CD4-positive, alpha-beta T cell treated with Interleukin-6 for 4 hours (primary cell): ENCODE measurements around the gene KLHL18.
"Not testable (repeated sequence)": the region's sequence is repeated elsewhere in the genome, so short reads cannot be mapped to it uniquely, and the experiment has no call there.

ENCODE experiments used
- DNase-seq: peaks from one replicate; pipeline ENCODE4 v3.0.0-alpha.2; 2020; ENCODE audit warnings: mixed read lengths

Gene KLHL18

DNA sequence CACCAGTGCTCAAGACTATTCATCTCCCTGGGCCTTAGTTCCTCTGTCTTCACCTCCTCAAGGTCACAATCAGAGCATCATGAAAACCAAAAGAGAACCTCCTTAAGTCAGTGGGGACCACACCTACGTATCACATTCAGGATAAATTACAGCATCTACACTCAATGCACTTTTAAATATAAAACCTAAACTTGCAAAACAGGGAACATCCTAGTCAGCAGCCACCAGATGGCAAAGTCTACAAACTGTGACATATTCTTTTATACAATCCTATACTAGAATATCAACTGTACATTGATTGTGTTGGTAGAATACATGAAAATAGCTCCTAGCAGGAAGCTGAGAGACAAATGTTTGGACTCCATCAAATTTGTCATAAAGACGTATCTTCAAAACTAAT, 8.1 kb upstream of the KLHL18 start:
- DNase-seq, result no peak

DNA sequence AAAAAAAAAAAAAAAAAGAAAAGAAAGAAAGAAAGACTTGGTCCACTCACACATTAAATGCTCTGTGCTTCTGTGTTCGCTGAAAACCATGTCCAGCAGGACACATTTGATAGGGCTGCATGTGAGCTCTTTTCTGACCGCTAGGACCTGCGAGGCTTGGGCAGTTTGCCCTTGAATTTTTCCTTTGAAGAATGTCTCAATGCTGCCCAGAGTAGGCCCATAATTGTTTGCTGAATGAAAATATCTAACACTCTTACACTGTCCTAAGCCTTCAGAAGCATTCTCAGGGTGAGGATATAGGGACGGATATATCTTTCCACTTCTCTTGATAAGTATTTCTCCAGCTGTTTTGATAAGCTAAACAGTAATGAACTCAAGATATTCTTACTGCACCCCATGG, 6.2 kb upstream of the KLHL18 start:
- DNase-seq, result no peak

DNA sequence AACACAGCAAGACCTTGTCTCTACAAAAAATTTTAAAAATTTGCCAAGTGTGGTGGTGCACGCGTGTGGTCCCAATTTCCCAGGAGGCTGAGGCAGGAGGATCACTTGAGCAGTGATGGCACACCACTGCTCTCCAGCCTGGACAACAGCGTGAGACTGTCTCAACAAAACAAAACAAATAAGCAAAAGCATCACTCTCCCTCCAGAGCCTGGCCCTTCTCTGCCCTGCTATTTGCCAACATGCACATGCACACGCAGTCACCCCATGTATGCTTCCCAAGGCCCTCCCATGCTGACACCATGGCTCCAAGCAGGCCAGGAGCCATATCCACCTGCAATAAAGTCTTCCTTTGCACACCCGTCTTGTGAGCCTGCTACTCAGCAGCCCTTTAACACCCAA, 2.2 kb upstream of the KLHL18 start:
- no peak for DNase-seq

DNA sequence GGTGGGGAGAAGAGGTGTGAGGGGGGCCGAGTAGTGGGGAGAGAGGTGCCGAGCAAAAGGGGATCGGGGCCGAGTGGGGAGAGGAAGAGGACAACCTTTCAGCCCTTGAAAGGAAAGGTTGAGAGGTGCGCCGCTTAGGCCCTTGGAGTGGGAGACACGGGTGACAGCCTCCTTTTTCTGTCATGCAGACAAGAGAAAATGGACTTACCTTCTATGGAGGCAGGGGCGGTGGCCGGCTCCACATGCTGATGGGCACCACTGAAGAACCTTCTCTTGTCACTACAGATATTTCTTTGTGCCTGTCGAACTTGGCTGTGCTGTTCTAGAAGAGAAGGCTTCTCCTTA, 421 bp downstream of the KLHL18 start:
- peak; percentile 30 for DNase-seq

DNA sequence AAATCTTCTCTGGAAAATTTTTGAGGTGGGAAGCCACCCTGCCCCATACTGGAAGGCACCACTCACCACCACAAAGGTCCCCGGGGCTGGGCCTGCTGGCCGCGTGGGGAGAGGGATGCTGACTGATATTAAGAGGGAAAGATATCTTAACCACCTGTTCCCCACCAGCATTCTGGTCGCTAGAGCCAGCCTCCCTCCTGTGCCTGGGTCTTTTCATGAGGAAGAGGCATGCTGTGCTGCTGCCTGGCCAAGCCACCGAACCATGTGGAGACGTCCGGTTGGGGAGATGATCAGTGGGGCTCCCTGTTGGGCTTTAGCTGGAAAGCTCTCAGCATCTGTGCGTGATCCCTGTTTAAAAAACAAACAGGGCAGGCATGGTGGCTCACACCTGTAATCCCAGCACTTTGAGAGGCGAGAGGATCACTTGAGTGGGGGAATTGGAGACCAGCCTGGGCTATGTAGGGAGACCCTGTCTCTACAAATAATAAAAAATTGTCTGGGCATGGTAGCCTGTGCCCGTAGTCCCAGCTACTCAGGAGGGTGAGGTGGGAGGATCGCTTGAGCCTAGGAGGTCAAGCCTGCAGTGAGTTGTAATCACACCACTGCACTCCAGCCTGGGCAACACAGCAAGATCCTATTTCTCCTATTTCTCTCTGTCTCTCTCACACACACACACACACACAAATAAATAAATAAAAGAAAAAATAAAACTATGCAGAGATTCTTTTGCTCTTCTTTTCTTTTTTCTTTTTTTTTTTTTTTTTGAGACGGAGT, 1.0 kb downstream of the KLHL18 start:
- peak; percentile 12 for DNase-seq

DNA sequence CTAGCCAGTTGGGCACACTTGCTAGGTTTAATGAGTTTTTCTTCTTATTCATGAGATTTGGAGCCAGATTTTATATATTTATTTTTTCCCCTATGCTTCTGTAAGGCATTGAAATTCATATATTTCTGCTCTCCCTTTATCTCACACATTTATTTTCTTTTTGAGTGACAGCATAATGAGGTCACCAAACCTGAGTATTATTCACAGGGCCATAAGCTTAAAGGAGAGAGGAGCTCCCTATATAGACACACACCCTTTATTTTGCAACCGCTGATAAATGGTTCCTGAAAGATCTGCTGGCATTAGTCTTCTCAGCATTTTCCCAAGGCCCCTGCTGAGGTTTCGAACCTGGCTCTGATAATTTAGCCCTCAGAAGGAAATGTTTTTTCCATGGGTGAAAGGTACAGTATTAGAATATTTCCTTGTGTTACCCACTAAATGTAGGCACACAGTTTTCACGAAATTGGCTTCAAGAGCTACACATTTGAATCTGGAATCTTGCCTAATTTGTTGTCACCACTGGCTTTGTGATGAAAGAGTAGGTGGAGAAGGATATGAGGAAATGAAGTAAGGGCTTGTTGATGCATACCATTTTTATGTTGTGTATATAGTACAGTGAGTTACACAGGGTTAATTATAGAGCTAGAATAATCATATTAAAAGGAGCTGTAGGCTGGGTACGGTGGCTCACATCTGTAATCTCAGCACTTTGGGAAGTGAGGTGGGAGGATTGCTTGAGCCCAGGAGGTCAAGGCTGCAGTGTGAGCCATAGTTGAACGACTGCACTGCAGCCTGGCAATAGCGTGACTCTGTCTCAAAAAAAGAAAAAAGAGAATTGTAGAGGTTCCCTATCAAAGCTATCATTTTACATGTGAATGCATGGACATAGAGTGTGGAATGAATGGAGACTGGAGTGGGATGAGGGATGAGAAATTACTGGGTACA, 6.5 kb downstream of the KLHL18 start:
- DNase-seq, result no peak

DNA sequence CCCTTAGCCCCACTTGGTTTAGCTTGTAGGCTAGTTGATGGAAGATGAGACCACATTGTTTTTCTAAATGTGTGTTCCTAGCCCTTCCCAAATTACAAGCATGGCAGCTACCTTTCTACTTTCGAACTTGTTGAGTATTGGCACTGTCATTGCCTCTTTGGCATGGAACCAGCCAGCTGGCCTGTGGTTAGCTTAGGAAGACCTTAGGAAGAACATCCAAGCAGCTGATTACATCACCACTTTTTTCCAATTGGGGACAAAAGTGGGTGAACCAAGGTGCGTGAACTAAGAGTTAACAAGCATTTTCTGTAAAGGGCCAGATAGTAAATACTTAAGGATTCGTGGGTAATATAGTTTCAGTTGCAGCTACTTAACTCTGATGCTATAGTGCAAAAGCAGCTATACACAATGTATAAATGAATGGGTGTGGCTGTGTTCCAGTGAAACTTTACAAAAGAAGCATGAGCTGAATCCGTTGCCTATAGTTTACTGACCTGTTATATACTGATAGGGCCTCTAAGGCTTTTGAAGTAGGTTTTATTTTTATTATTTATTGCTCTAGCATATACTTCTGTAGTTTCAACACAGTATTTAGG, 8.5 kb downstream of the KLHL18 start:
- DNase-seq, result no peak

DNA sequence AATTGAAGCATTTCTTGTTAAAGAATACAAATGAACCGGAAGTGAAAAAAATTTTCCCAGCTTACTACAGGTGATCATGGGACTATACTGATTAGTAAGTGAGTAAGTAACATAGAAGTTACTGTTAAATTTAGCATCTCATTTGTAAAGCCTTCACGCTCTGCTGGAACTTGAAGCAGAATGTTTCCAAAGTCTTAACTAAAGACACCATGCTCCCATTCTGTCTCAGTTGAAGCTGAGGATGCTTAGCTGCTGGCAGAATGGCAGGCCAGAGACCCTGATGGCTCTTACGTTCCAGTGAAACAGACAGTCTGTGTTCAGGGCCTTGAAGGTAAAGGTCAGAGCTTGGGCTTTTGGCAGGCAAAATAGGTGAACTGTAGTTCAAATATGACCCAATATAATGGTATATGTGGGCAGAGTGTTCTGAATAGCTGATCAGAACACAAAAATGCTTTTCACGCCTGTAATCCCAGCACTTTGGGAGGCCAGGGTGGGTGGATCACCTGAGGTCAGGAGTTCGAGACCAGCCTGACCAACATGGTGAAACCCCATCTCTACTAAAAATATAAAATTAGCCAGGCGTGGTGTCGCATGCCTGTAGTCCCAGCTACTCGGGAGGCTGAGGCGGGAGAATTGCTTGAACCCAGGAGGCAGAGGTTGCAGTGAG, 9.1 kb downstream of the KLHL18 start:
- not testable (repeated sequence) for DNase-seq

DNA sequence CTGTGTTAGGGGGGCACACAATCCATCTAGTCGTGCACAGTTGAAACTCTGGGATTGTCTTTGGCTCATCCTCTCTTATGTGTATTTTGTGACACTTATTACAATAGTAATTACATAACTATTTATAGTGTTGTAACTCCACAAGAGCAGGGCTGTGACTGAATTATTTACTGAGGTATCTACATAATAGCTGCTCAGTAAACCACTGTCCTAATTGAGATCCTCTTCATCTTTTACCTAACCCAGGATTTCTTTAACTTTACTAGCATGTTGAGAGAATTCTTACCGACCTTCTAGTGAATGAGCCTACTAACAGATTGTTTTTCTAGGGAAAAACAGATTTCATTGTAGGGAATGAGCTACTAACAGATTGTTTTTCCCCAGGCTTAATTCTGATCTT, 11.1 kb downstream of the KLHL18 start:
- DNase-seq, result no peak

DNA sequence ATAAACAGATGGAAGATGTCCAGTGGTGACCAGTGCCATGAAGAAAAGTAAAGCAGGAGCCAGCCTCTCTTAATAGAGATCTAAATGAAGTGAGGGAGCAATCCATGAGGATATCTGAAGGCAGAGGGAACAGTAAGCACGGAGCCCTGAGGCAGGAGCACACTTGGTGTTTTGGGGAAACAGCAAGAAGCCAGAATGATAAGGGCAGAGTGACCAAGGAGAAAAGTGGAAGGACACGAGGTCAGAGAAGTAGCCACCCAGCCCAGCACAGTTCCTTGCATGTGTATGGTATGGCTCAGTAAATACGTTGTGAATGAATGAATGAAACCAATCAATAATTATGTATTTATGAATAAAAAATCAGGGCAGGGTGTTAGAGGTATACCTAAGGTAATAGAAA, 11.6 kb downstream of the KLHL18 start:
- no peak for DNase-seq

DNA sequence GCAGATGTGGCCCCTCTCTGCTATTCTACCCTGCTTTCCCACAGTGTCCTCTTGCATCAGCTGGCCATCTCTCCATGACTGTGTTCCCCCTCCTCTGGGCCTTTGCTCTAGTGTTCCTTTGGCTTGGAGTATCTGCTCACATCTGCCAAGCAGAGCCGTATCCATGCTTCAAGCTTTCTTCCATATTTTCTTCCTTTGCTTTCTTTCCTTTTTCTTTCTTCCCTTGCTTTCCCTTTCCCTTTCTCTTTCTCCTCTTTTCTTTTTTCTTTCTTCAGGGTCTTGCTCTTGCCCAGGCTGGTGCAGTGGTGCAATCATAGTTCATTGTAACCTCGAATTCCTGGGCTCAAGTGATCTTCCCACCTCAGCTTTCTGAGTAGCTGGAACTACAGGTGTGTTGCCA, 12.6 kb downstream of the KLHL18 start:
- no peak for DNase-seq

DNA sequence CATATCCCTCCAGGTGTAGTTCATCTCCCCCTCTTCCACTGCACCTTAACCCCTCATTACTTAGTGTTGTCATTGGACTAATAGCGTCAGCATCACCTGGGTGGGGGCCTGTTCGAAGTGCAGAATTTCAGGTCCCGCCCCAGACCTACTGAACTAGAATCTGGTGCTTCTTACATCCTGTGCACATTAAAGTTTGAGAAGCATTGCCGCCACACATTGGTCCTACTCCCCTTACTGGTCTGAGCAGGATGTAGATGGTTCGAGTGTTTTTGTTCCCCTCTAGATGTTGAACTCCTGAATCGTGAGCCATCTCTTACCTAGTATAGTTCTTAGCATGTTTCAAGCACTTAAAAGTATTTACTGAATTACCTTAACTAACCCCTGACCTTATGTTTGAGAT, 13.2 kb downstream of the KLHL18 start:
- DNase-seq, result no peak

DNA sequence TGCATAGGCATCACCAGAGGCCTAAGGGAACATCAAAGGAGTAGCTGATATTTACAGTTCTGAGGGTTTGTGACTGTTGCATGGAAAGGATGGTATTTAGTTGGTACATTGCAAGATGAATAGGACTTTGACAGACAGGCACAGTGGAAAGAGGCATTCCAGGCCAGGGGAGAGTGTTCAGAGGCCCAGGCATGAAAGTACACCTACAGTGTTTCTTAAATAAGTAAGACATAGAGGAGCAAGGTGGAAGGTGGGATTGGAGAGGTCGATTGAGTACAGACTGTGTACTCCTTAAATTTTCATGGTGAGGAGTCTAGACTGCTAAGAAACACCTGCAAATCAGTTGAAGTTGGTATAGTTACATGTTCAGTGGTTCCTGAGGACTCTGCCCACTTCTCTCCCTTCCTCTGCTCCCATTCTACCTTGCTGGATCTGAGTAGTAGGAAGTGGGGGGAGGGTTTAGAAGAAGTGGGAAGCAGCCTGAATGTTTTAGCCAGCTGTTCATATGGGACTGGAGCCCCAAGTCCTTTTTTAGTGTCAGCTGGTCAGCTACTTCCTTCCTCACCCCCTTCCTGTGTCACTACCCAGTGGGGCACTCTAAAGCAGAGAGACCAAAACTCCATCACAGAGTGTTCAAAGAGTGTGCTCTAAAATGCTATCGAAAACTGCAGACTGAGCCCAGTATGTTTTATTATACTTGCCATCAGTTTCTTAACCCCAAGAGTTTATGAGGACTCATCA, 14.0 kb downstream of the KLHL18 start:
- DNase-seq, result no peak

DNA sequence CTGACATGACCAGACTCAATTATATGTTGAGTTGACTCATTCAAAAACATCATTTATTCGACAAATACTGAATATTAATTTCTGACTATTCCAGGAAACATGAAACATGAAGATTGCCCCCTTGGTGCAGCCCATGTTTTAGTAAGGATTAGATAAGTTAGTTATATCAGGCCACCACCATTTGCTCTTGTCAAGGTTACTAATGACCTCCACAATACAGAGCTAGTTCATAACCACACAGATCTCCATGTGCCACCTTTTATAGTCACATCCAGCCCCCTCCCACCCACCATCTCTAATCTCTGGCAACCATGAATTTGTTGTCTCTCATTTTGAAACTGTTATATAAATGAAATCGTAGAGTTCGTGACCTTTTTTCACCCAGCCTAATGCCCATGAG, 15.7 kb downstream of the KLHL18 start:
- no peak for DNase-seq

DNA sequence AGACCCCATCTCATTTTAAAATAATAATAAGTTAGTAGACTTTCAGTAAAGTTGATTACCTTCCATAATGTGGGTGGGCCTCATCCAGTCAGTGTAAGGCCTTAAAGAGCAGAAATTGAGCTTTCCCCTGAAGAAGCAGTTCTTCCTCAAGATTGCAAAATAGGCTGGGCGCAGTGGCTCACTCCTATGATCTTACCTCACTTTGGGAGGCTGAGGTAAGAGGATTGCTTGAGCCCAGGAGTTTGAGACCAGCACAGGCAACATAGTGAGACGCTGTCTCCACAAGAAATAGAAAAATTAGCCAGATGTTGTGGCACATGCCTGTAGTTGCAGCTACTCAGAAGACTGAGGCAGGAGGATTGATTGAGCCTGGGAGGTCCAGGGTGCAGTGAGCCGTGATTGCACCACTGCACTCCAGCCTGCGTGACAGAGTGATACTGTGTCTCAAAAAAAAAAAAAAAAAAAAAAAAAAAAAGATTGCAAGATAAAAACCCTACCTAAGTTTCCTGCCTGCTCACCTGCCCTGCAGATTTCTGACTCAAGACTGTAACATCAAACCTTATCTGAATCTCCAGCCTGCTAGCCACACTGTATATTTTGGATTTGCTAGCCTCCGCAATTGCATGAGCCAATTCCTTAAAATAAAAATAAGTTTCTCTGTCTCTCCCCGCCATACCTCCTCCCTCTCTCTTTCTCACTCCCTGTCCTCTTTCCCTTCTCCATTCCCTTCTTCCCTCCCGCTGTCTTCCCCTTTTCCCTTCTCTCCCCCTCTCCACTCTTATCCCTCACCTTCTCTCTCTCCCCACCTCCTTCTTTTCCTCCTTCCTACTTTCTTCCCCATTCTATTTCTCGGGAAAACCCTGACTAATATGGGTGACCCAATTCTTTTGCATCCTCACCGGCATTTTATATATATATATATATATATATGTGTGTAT, 16.9 kb downstream of the KLHL18 start:
- DNase-seq, result no peak

DNA sequence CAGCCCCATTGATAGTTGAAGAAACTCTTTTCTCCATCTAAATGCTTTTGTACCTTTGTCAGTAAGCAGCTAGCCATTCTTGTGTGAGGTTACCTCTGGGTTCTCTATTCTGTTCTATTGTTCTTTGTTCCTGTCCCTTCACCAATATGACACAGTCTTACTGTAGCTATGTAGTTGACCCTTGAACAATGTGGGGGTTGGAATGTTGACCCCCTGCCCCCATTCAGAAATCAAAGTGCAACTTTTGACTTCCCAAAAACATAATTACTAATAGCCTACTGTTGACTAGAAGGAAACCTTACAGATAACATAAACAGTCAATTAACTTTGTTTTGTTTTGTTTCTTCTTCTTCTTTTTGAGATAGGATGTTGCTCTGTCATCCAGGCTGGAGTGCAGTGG, 18.7 kb downstream of the KLHL18 start:
- no peak for DNase-seq

DNA sequence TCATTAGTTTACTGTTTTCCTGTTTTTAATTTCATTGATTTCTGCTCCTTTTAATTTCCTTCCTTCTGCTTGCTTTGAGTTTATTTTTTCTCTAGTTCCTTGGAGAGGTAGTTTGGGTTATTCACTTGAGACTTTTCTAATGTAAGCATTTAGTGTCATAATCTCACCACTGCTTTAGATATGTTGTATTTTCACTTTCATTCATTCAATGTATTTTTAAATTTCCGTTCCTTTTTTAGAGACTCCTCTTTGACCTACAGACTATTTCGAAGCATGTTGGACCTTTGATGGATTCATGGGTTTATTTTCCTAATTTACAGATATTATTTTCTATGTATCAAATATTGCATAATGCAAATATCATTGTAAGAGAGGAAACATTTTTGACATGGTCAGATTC, 23.3 kb downstream of the KLHL18 start:
- no peak for DNase-seq

DNA sequence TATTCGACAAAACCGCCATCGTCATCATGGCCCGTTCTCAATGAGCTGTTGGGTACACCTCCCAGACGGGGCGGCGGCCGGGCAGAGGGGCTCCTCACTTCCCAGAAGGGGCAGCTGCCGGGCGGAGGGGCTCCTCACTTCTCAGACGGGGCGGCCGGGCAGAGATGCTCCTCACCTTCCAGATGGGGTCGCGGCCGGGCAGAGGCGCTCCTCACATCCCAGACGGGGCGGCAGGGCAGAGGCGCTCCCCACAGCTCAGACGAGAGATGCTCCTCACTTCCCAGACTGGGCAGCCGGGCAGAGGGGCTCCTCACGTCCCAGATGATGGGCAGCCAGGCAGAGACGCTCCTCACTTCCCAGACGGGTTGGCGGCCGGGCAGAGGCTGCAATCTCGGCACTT, 26.5 kb downstream of the KLHL18 start:
- DNase-seq, result not testable (repeated sequence)

DNA sequence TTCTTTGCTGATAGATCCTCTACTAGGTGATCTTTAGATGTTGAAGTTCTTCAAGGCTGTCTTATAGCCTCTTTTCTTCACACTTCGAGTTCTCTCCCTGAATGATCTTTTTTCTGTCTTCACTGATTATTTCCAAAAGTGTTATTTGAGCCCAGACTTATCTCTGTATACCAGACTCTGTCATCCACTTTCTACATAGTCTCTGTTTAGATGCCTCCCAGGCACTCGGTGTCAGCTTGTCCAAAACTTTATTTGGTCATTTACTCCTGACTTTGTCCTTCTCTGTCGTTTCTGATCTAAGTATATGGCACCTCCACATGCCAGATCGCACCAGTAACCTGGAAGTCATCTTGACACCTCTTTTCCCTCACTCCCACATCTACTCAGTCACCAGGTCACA, 27.6 kb downstream of the KLHL18 start:
- DNase-seq, result no peak

DNA sequence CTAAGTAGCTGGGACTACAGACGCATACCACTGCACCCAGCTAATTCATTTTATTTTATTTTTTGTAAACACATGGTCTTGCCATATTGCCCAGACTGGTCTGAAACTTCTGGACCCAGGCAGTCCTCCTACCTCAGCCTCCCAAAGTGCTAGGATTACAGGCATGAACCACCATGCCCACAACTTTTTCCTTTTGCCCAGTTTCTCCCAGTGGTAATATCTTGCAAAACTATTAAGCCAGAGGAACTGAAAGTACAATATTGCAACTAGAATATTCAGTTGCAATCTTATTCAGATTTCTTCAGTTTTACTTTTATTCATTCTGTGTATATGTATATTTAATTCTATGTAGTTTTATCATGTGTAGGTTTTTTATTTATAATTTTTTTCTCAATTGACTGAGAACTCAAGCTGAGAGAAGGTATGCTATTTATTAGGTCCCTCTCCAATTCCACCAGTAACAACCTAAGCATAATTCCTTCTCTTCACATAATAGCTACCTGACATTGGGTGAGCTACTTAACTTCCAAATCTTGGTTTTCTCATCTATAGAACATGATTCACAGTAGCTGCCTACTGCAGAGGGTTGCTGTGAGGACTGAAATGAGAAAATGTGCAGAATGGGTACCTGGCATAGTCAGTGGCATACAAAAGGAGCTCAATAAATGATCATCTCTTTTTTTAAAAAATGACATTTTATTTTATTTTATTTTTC, 30.8 kb downstream of the KLHL18 start:
- DNase-seq, result no peak
